ENCODE measurements around the gene CAMK1. TPM values are rescaled to one million over a fixed set of nuclear protein-coding genes. Genes with fewer than 3 reads are reported as not detected.

The CAMK1 gene
- total RNA-seq, 2 experiments from 2014 or later: 0.74 to 1.1 TPM

- Histone ChIP-seq H3K27ac (ENCODE audit: low read depth in 1 of 2, low read length in 2 of 2) (no peak overlapping the region), H3K36me3 (ENCODE audit: insufficient read depth, low read length) (no peaks in the 10 kb centered on the region), H3K4me3 (ENCODE audit: low read length) (no peak overlapping the region), H3K27me3 (ENCODE audit: control insufficient read depth in 1 of 2, insufficient read depth in 2 of 2, low read length in 2 of 2) (peaks cover 0 to 3% of the 10 kb centered on the region in 2 experiments), H3K4me1 (ENCODE audit: insufficient read depth, low read length) (peaks cover 9% of the 10 kb centered on the region), H3K9me3 (ENCODE audit: control insufficient read depth in 1 of 2, insufficient read depth in 1 of 2, low read length in 2 of 2) (no peaks in the 10 kb centered on the region)
- ChIA-PET CTCF (no interaction called here), POLR2A (interaction anchor here (0.8 kb wide), 1 partner anchor 16 kb away, joined by 3 read pairs; the partner anchor contains the start of gene BRPF1)
- intact Hi-C loops (cut with DNase I, micrococcal nuclease): no loop called here
- Mint-ChIP-seq H3K27ac (no peak overlapping the region), H3K4me3 (no peak overlapping the region), H3K36me3 (ENCODE audit: low read depth) (no peaks in the 10 kb centered on the region), H3K9me3 (no peaks in the 10 kb centered on the region), H3K27me3 (peaks cover 2% of the 10 kb centered on the region), H3K4me1 (ENCODE audit: low read depth) (peaks cover 15% of the 10 kb centered on the region)
- no peak for TF ChIP-seq CTCF (IDR thresholded peaks at IDR 0.05)
- ATAC-seq (ENCODE audit: poor library complexity) (no peak), DNase-seq (no peak)
Measured at GRCh38 chr3:9715136-9715535, 54.6 kb downstream of the CAMK1 start.

DNA sequence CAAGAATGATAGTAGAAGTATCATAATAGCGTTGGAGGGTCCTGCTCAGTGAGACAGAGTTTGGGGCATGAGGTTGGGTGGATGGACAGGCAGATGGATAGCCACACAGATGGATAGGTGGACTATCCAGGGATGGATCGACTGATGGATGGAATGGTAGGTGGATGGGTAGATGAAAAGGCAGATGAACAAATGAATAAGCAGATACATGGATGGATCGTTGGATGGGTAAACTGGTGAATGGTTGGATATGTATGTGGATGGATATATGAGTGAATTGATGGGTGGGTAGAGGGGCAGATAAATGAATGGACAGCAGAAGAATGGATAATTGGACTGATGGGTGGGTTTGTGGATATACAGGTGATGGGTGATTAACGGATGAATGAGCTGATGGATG, 56.6 kb downstream of the CAMK1 start:
- Histone ChIP-seq H3K9me3 (ENCODE audit: control insufficient read depth in 1 of 2, insufficient read depth in 1 of 2, low read length in 2 of 2) (no peaks in the 10 kb centered on the region), H3K4me3 (ENCODE audit: low read length) (no peak overlapping the region), H3K27me3 (ENCODE audit: control insufficient read depth in 1 of 2, insufficient read depth in 2 of 2, low read length in 2 of 2) (peaks cover 0 to 3% of the 10 kb centered on the region in 2 experiments), H3K4me1 (ENCODE audit: insufficient read depth, low read length) (peaks cover 7% of the 10 kb centered on the region), H3K27ac (ENCODE audit: low read depth in 1 of 2, low read length in 2 of 2) (no peak overlapping the region), H3K36me3 (ENCODE audit: insufficient read depth, low read length) (no peaks in the 10 kb centered on the region)
- no peak for ATAC-seq (ENCODE audit: poor library complexity)
- no peak for DNase-seq
- peaks cover 12% of the 10 kb centered on the region for H3K4me1 Mint-ChIP-seq (ENCODE audit: low read depth)
- TF ChIP-seq CTCF (IDR thresholded peaks at IDR 0.05): no peak
- intact Hi-C loops (cut with DNase I, micrococcal nuclease): no loop called here
- H3K9me3 Mint-ChIP-seq: no peaks in the 10 kb centered on the region
- ChIA-PET POLR2A (no interaction called here), CTCF (no interaction called here)
- H3K4me3 Mint-ChIP-seq: no peak overlapping the region
- H3K27me3 Mint-ChIP-seq: peaks cover 4% of the 10 kb centered on the region
- H3K36me3 Mint-ChIP-seq (ENCODE audit: low read depth): no peaks in the 10 kb centered on the region
- H3K27ac Mint-ChIP-seq: no peak overlapping the region

GRCh38 chr3:9712415-9712814, 57.3 kb downstream of the CAMK1 start:
- H3K4me1 Mint-ChIP-seq (ENCODE audit: low read depth): peaks cover 4% of the 10 kb centered on the region

More at GRCh38 chr3:9712415-9712814, 57.3 kb downstream of the CAMK1 start:
- Histone ChIP-seq H3K4me3 (ENCODE audit: low read length) (no peak overlapping the region), H3K4me1 (ENCODE audit: insufficient read depth, low read length) (peaks cover 4% of the 10 kb centered on the region), H3K9me3 (ENCODE audit: control insufficient read depth in 1 of 2, insufficient read depth in 1 of 2, low read length in 2 of 2) (no peaks in the 10 kb centered on the region), H3K27me3 (ENCODE audit: control insufficient read depth in 1 of 2, insufficient read depth in 2 of 2, low read length in 2 of 2) (peaks cover 0 to 3% of the 10 kb centered on the region in 2 experiments), H3K27ac (ENCODE audit: low read depth in 1 of 2, low read length in 2 of 2) (no peak overlapping the region), H3K36me3 (ENCODE audit: insufficient read depth, low read length) (no peaks in the 10 kb centered on the region)
- H3K9me3 Mint-ChIP-seq: no peaks in the 10 kb centered on the region
- intact Hi-C loops (cut with DNase I, micrococcal nuclease): no loop called here
- ChIA-PET CTCF (no interaction called here), POLR2A (no interaction called here)
- no peaks in the 10 kb centered on the region for H3K36me3 Mint-ChIP-seq (ENCODE audit: low read depth)
- no peak for TF ChIP-seq CTCF (IDR thresholded peaks at IDR 0.05)
- H3K27me3 Mint-ChIP-seq: peaks cover 4% of the 10 kb centered on the region
- ATAC-seq (ENCODE audit: poor library complexity): no peak
- no peak overlapping the region for H3K4me3 Mint-ChIP-seq
- H3K27ac Mint-ChIP-seq: no peak overlapping the region
- DNase-seq: no peak

Data from CD4-positive, alpha-beta T cell (primary cell).